Ovary (tissue), 3 donors: ENCODE results near the gene PRSS48.

Experiments
- EP300 ChIP-seq: sonication (generic); formaldehyde crosslinking; IDR thresholded peaks from one replicate; pipeline ENCODE4 v1.6.1; 2017; ENCODE audit warnings: antibody characterized with exemption
- POLR2A ChIP-seq: fragments of 450-650 bp; IDR thresholded peaks from one replicate; pipeline ENCODE4 v1.6.1; 2017; ENCODE audit warnings: antibody characterized with exemption, mild to moderate bottlenecking, moderate library complexity
- TF ChIP-seq, protein P1 (sequence below), 3 donors: fragments of 450-650 bp in 2 of 3; fragments of 200-600 bp in 1 of 3; IDR thresholded peaks; one replicate each; pipeline versions ENCODE4 v1.5.1 to v1.8.0; 2016 to 2022; ENCODE audit warnings: antibody characterized with exemption in 3 of 3, mild to moderate bottlenecking in 1 of 3
- donor health status: DM: no; HTN: no; CAD: no.

DNA sequence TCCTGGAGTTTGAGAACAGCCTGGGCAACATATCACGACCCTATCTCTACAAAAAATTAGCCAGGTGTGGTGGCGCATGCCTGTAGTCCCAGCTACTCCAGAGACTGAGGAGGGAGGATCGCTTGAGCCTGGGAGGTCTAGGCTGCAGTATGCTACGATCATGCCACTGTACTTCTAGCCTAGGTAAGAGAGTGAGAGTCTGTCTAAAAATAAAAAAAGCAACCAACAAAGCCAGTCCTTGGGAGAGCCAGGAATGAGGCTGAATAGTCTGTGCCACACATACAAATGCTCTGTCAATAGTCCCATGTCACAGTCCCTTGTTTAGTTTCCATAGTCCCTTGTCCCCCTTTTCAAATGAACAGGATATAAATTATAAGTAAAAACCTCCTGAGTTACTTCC lies 19.3 kb upstream of the PRSS48 start:
- TF ChIP-seq POLR2A = no peak
- TF ChIP-seq, protein P1, sequence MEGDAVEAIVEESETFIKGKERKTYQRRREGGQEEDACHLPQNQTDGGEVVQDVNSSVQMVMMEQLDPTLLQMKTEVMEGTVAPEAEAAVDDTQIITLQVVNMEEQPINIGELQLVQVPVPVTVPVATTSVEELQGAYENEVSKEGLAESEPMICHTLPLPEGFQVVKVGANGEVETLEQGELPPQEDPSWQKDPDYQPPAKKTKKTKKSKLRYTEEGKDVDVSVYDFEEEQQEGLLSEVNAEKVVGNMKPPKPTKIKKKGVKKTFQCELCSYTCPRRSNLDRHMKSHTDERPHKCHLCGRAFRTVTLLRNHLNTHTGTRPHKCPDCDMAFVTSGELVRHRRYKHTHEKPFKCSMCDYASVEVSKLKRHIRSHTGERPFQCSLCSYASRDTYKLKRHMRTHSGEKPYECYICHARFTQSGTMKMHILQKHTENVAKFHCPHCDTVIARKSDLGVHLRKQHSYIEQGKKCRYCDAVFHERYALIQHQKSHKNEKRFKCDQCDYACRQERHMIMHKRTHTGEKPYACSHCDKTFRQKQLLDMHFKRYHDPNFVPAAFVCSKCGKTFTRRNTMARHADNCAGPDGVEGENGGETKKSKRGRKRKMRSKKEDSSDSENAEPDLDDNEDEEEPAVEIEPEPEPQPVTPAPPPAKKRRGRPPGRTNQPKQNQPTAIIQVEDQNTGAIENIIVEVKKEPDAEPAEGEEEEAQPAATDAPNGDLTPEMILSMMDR (IDR thresholded peaks at IDR 0.05) = no peak
- no peak for TF ChIP-seq EP300
